Prostate gland (tissue), 2 donors: ENCODE data around the gene MRAS.

Experiments
- CTCF ChIP-seq, 4 experiments: fragments of 200-600 bp in 2 of 4; fragments of 450-650 bp in 2 of 4; sonication (generic) in 2 of 4; IDR thresholded peaks; 1 replicate in 3 of 4; 2 replicates in 1 of 4; pipeline ENCODE4 v1.5.1; 2016 to 2019; ENCODE audit warnings: antibody characterized with exemption in 4 of 4, mild to moderate bottlenecking in 2 of 4, moderate library complexity in 2 of 4
- POLR2A ChIP-seq: fragments of 450-650 bp; IDR thresholded peaks from one replicate; pipeline ENCODE4 v1.6.1; 2016; ENCODE audit warnings: antibody characterized with exemption, mild to moderate bottlenecking

- no peak for TF ChIP-seq CTCF (IDR thresholded peaks at IDR 0.05)
- TF ChIP-seq POLR2A = no peak
Observed at GRCh38 chr3:138412821-138413551, 64.6 kb downstream of the MRAS start.
